T-helper 1 cell (primary cell): ENCODE data around the gene APOE.

Source experiments
- DNase-seq, 5 donors: peaks; one replicate each; pipeline ENCODE4 v3.0.0-alpha.2; 2012 to 2020

Gene APOE

GRCh38 chr19:44954649-44955504 lies 49.3 kb downstream of the APOE start, which contains the start of gene CLPTM1:
TSS of gene CLPTM1 (plus strand) at chr19:44955380. CDS start at chr19:44955396, 16 bp downstream.
- DNase-seq, result peak; percentile 95 to 97 (median 96)

- DNase-seq, result peak in 1 of 5 donors; percentile 10
These were observed 50.2 kb downstream of the APOE start for GRCh38 chr19:44955505-44956439.

GRCh38 chr19:44957526-44957925 lies 51.9 kb downstream of the APOE start:
- DNase-seq, result no peak

GRCh38 chr19:44958090-44958489 lies 52.5 kb downstream of the APOE start:
- no peak for DNase-seq
